Measurements from ENCODE around the gene SNX33.
"Not testable (repeated sequence)": the region's sequence is repeated elsewhere in the genome, so short reads cannot be mapped to it uniquely, and the experiment has no call there.

Gene SNX33, protein sequence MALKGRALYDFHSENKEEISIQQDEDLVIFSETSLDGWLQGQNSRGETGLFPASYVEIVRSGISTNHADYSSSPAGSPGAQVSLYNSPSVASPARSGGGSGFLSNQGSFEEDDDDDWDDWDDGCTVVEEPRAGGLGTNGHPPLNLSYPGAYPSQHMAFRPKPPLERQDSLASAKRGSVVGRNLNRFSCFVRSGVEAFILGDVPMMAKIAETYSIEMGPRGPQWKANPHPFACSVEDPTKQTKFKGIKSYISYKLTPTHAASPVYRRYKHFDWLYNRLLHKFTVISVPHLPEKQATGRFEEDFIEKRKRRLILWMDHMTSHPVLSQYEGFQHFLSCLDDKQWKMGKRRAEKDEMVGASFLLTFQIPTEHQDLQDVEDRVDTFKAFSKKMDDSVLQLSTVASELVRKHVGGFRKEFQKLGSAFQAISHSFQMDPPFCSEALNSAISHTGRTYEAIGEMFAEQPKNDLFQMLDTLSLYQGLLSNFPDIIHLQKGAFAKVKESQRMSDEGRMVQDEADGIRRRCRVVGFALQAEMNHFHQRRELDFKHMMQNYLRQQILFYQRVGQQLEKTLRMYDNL

DNA sequence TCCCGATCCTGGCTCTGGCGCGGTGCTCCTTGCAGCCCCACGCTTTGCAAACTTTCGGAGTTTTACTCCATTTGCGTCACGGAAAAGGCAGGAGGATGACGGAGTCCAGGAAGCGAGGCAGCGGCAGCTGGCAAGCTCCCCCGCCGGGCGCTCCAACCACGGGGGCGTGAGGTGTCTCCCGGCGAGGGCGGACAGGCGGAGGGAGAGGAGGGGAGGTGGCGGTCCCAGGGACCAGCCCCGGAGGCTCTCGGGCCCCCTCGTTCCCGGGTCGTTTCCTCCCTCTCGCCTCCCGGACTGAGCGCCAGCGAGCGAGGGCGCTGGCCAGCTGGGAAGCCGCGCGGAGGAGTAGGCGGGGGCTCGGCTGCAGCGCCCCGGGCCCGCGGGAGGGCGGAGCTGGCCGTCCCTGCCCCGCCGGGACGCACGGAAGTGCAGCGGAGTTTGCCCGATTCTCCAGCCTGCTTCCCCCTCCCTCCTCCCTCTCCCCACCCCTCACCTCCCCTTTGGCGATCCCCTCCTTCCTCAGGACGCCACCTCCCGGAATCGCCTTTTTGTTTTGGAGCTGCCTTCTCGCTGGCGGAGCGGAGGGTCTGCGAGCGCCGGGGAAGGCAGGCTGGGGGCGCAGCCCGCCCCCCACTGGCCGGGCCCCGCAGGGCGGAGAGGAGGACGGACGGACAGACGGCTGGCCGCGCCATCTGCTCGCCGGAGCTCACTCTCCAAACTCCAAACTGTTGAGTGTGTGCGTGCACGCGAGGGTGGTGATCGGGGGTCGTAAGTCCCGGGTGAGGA is at the start of gene SNX33:
Gene SNX33, plus strand, starts transcription at position 543 of the 786 bp plus-strand sequence. CDS start 1,191 bp downstream, outside the sequence.
- peak; percentile 93 for DNase-seq (ENCODE audit: low spot score)

GRCh38 chr15:75598361-75598760 is 49.4 kb upstream of the SNX33 start:
- DNase-seq (ENCODE audit: low spot score), result no peak

DNA sequence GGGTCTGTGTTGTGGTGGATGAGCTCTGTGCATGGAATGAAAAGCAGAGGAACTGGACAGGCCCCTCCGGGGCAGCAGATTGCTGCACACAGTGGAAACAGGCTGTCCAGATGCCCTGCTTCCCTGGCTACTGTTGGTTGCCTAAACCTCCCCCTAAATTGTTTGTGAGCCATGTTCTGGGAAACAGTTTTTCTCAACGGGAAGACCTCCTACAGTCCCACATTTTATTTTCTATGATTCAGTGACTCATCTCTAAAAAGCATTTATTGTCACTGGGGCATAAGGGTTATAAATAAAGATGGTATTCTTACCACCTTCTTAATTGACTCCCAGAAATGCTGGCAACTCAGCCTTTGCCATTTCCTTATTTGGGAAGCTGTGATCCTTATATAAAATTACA is 48.3 kb upstream of the SNX33 start:
- DNase-seq (ENCODE audit: low spot score), result no peak

DNA sequence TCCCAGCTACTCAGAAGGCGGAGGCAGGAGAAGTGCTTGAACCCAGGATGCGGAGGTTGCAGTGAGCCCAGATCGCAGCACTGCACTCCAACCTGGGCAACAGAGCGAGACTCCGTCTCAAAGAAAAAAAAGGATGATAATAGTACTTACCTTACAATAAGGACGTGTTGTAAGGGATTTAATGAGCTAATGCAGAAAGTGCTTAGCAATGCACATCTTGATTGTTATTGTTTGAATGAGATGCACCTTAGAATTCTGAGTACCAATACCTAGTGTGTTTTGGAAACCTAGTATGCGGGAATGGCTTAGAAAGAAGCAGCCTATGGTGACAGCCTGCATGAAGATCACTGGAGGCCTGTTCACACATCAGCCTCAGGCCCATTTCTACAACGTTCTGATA is 41.7 kb upstream of the SNX33 start:
- DNase-seq (ENCODE audit: low spot score), result no peak

GRCh38 chr15:75606711-75607699 is 40.7 kb upstream of the SNX33 start:
- DNase-seq (ENCODE audit: low spot score), result no peak

DNA sequence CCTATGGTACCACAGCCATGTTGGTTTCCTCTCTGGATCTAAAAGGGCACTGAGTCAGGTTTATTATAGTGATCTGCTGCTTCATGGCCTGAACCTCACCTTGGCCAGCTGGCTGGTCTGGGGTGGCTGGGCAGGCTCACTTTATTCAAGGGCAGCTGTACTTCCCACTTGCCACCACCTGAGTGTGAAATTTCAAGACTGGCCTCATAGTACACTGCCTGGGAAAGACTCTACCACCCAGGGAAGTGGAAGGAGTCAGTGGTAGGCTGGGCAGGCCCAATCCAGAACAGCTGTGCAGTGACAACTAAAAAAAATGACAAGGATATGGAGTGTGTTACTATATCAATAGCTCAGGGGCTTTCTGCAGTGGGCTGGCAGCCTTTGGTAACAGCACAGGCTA is 30.9 kb upstream of the SNX33 start:
- DNase-seq (ENCODE audit: low spot score), result no peak

- DNase-seq (ENCODE audit: low spot score), result no peak
Observed at GRCh38 chr15:75620058-75620820, 27.5 kb upstream of the SNX33 start.

DNA sequence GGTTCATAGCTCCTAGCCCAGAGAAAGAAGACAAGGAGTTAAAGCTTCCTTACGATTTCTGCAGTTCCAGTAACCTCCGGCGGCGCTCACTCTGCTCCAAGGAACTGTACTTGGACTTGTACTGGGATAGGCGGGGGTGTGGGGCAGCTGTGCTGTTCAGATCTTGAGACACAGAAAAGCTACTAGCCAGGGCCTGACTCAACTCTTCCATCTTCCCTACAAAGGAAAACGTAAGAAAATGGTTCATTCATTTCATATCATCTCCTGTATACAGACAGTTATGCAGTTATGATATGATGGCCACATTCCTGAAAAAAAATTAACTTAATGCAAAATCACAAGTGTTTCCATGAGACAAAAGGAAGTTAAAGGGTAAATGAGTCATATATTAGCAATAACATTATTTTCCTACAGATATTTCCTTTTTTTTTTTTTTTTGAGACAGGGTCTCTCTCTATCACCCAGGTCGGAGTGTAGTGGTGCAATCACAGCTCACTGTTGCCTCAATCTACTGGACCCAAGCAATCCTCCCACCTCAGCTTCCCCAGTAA is 26.8 kb upstream of the SNX33 start:
- DNase-seq (ENCODE audit: low spot score), result no peak

GRCh38 chr15:75622505-75622904 is 25.2 kb upstream of the SNX33 start:
- no peak for DNase-seq (ENCODE audit: low spot score)

DNA sequence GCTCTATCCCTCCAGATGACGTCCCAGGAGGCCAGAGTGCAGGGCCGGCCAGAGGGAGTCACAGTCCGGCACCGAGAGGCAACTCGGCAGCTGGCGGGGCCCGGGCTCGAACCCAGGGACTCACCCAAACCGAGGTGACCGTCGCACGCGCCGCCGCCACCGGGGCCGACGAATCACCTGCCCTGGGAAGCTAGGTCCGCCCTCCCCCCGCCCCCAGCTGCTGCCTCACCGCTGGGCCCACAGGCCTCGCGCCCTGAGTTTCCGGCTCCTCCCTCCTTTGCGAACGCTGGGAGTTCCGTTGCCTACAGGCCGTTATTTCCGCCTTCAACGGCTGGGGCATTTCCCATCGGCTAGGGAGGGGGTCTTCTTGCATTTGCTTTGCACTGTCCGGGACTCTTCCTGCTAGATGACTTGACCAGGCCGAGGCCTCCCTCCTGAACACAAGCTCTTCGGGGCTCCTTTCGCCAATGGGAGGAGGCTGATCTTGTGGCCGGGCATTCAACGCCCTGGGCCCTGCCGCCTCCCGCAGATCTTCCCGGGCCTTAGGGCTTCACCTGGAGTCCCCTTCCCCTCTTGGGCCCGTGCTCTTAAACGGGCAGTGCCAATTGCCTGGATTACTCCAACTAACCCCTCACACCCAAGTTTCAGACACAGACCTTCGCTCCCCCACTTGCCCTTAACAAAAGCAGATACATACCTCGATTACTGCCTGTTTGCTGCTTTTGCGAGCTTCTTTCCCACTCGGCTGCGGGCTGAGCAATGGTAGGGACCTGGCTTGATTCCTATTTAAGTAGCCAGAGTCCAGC is 22.0 kb upstream of the SNX33 start, which contains the start of gene SNUPN:
Gene SNUPN, minus strand, starts transcription at position 184 of the 806 bp plus-strand sequence. CDS start 4,674 bp downstream, outside the sequence.
- peak; percentile 97 for DNase-seq (ENCODE audit: low spot score)

DNA sequence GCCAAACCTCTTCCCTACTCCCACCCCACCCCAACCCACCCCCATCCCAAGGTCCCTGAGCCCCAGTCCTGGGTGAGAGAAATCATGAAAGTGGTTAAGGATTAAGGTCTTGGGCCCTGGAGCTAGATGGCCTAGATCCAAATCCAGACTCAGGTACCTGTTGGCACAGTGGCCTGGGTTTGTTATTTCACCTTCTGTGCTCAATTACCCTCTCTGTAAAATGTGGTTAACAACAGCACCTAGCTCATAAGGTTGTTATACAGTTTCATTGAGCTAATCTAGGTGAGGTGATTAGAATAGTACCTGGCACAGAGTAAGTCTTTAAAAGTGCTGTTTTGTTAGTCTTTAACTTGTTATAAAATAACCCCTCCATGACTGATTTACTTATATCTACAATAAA is 15.8 kb upstream of the SNX33 start:
- DNase-seq (ENCODE audit: low spot score), result no peak

GRCh38 chr15:75633922-75634321 is 13.8 kb upstream of the SNX33 start:
- not testable (repeated sequence) for DNase-seq (ENCODE audit: low spot score)

DNA sequence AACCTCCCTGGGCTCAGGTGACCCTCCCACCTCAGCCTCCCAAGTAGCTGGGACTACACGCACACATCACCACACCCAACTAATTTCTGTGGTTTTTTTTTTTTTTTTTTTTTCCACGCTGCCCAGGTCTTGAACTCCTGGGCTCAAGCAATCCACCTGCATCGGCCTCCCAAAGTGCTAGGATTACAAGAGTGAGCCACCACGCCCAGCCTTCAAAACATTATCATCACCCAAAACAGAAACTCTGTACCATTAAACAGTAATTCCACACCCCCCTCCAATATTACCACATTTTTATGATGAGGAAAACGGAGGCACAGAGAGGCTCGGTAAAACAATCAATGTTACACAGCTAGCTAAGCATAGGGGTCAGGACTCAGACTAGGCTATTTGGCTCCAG is 11.7 kb upstream of the SNX33 start:
- DNase-seq (ENCODE audit: low spot score), result no peak

- no peak for DNase-seq (ENCODE audit: low spot score)
Observed at GRCh38 chr15:75637245-75638009, 10.3 kb upstream of the SNX33 start.

- no peak for DNase-seq (ENCODE audit: low spot score)
Observed at GRCh38 chr15:75639191-75639708, 8.5 kb upstream of the SNX33 start.

DNA sequence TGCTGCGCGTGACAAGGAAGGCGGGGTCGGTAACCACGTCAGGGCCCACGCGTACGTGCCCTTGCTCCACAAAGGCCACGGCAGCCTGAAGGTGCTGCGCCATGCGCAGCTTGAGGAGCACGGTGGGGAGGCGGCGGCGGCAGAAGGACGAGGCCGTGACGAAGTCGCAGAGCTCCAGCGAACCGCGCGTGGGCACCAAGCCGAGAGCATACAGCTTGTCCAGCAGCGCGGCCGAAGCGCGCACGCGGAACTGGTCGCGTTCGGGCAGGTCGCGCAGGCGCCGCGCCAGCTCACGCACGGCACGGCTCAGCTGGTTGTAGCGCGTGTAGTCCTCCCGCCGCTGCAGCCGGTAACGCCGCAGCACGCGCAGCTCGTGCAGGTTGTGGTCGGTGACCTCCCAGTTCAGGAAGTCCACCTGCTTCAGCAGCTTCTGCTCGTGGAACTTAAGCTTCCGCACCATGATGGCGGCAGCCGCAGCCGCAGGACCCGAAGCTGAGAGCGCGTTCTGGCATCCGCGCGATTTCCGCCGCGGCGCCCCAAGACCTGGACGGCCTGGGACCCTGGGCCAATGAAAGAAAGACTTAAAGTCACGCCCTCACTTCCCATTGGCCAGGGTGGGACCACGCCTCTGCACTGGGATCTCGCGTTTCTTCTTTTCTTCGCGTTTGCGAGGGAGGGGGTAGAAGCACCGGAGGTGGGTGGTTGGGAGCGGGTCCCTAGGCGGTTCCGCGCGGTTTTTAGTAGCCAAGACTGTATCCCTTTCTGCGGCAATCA is 7.8 kb upstream of the SNX33 start, which contains the start of gene IMP3:
Gene IMP3, minus strand, starts transcription at position 516 of the 774 bp plus-strand sequence. Its CDS starts 56 bp downstream, at position 460.
- DNase-seq (ENCODE audit: low spot score), result peak; percentile 97

DNA sequence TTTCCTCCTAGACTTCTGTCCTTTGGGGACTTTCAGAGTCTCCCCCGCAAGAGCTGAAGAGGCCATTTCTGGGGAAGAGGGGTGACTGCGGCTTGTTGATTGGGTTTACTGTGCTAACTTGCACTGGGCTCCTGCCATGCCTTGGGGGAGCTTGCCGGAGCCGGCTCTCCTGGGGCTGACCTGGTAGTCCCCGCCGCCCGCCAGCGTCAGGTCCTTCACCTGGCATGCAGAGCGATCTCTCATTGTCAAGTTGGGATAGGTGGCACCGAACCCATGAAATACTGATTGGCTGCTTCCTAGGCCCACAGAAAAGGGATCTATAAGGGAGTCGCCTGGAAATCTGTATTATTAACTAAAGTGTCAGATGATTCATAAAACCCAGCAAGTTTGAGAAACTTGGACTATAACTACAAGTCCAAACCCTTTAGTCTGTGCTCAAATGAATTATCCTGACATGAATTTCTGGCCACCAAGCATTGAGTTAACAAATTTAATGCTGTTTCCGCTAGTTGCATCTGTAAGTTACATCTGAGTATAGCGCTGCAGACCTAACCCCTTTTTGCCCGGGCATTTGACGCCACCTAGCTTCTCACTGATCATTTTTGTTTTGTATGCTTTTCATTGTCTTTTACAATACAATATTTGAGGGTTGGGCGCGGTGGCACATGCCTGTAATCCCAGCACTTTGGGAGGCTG is 7.1 kb upstream of the SNX33 start:
- DNase-seq (ENCODE audit: low spot score), result peak; percentile 57

All from iPS-NIHi11 (cell line).